Ovary (tissue), 3 donors: ENCODE results near the gene URM1.

Experiments
- EP300 ChIP-seq: sonication (generic); formaldehyde crosslinking; IDR thresholded peaks from one replicate; pipeline ENCODE4 v1.6.1; 2017; ENCODE audit warnings: antibody characterized with exemption
- POLR2A ChIP-seq: fragments of 450-650 bp; IDR thresholded peaks from one replicate; pipeline ENCODE4 v1.6.1; 2017; ENCODE audit warnings: antibody characterized with exemption, mild to moderate bottlenecking, moderate library complexity
- TF ChIP-seq, protein P1 (sequence below), 3 donors: fragments of 450-650 bp in 2 of 3; fragments of 200-600 bp in 1 of 3; IDR thresholded peaks; one replicate each; pipeline versions ENCODE4 v1.5.1 to v1.8.0; 2016 to 2022; ENCODE audit warnings: antibody characterized with exemption in 3 of 3, mild to moderate bottlenecking in 1 of 3
- donor health status: DM: no; HTN: no; CAD: no.

GRCh38 chr9:128434340-128434739 lies 63.2 kb downstream of the URM1 start:
- TF ChIP-seq, protein P1, sequence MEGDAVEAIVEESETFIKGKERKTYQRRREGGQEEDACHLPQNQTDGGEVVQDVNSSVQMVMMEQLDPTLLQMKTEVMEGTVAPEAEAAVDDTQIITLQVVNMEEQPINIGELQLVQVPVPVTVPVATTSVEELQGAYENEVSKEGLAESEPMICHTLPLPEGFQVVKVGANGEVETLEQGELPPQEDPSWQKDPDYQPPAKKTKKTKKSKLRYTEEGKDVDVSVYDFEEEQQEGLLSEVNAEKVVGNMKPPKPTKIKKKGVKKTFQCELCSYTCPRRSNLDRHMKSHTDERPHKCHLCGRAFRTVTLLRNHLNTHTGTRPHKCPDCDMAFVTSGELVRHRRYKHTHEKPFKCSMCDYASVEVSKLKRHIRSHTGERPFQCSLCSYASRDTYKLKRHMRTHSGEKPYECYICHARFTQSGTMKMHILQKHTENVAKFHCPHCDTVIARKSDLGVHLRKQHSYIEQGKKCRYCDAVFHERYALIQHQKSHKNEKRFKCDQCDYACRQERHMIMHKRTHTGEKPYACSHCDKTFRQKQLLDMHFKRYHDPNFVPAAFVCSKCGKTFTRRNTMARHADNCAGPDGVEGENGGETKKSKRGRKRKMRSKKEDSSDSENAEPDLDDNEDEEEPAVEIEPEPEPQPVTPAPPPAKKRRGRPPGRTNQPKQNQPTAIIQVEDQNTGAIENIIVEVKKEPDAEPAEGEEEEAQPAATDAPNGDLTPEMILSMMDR (IDR thresholded peaks at IDR 0.05): no peak
- TF ChIP-seq EP300 (no peak), POLR2A (no peak)
